ENCODE results near the gene OR12D1.
"Not testable (repeated sequence)": the region's sequence is repeated elsewhere in the genome, so short reads cannot be mapped to it uniquely, and the experiment has no call there.

The OR12D1 gene

GRCh38 chr6:29426654-29427053, 11.9 kb downstream of the OR12D1 start:
- no peaks in the 10 kb centered on the region for H3K36me3 ChIP-seq
- TF ChIP-seq CTCF (IDR thresholded peaks at IDR 0.05), result no peak
- no peak overlapping the region for H3K27ac ChIP-seq
- no peaks in the 10 kb centered on the region for H3K9me3 ChIP-seq
- intact Hi-C loops (cut with DNase I; ENCODE audit: low total_unique reads), result no loop called here
- no peak overlapping the region for H3K4me3 ChIP-seq
- DNase-seq, result no peak
- H3K27me3 ChIP-seq, result no peaks in the 10 kb centered on the region
- no peaks in the 10 kb centered on the region for H3K4me1 ChIP-seq

GRCh38 chr6:29436730-29437129, 22.0 kb downstream of the OR12D1 start:
- DNase-seq; intact Hi-C loops (cut with DNase I; ENCODE audit: low total_unique reads): not testable (repeated sequence)

DNA sequence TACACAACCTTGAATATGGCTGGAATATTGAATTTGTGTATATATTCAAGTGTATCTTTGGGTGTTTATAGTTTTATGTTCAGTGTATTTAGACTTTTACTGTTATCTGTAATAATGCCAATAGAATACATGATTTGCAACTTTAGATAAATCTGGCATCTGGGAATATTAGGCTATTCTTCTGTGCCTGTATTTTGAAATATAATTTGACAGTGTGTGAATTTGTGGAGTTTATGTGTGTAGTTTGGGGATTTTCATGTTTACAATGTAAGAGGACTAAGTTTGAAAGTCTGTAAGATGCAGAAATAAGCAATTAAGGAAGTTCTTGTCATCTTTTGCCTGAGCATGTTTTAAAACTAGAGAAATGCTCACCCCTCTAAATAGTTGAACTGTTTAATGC, 24.3 kb downstream of the OR12D1 start, which contains the start of gene OR10C1:
TSS of gene OR10C1 (plus strand) at position 301 of the 400 bp plus-strand sequence. CDS start 710 bp downstream, outside the sequence.
- intact Hi-C loops (cut with DNase I; ENCODE audit: low total_unique reads), result no loop called here
- Histone ChIP-seq H3K27me3 (no peaks in the 10 kb centered on the region), H3K4me3 (no peak within 1 kb of the TSS), H3K27ac (no peak within 1 kb of the TSS), H3K9me3 (no peaks in the 10 kb centered on the region), H3K36me3 (no peaks in the 10 kb centered on the region), H3K4me1 (no peaks in the 10 kb centered on the region)
- TF ChIP-seq CTCF (IDR thresholded peaks at IDR 0.05), result no peak
- DNase-seq, result no peak

More at GRCh38 chr6:29436730-29437129, 22.0 kb downstream of the OR12D1 start:
- not testable (repeated sequence) for H3K27me3 ChIP-seq, H3K36me3 ChIP-seq, H3K4me3 ChIP-seq, H3K4me1 ChIP-seq, H3K9me3 ChIP-seq, H3K27ac ChIP-seq

DNA sequence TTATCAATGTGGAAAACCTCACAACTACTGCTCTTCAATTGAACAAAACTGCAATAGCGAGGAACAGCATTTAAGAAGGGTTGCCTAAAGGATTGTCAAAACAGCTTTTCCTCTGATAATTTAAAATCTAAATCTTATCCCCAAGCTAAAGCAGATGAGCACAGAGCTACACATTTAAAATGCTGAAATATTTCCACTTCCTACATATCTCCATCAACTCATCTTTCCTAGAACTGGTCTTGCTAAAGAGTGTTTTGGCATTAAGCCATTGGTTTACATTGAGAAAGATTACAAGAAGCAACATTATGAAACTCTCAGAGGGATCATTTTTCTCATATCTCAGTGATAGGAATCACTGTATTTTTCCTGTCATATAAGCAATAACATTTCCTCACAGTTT, 28.0 kb downstream of the OR12D1 start:
- no peak overlapping the region for H3K4me3 ChIP-seq
- no peaks in the 10 kb centered on the region for H3K36me3 ChIP-seq
- no peaks in the 10 kb centered on the region for H3K9me3 ChIP-seq
- intact Hi-C loops (cut with DNase I; ENCODE audit: low total_unique reads), result no loop called here
- H3K27me3 ChIP-seq, result no peaks in the 10 kb centered on the region
- H3K4me1 ChIP-seq, result no peaks in the 10 kb centered on the region
- no peak for DNase-seq
- no peak overlapping the region for H3K27ac ChIP-seq
- TF ChIP-seq CTCF (IDR thresholded peaks at IDR 0.05), result no peak

DNA sequence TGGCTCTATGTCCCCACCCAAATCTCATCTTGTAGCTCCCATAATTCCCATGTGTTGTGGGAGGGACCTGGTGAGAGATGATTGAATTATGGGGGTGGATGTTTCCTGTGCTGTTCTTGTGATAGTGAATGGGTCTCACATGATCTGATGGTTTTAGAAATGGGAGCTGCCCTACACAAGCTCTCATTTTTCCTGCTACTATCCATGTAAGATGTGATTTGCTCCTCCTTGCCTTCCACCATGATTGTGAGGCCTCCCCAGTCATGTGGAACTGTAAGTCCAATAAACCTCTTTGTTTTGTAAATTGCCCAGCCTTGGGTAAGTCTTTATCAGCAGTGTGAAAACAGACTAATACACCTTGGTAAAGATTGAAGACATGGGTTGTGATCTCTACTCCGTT, 29.3 kb downstream of the OR12D1 start:
- H3K9me3 ChIP-seq; DNase-seq; H3K4me3 ChIP-seq; H3K4me1 ChIP-seq; H3K27ac ChIP-seq; H3K36me3 ChIP-seq; intact Hi-C loops (cut with DNase I; ENCODE audit: low total_unique reads); H3K27me3 ChIP-seq: not testable (repeated sequence)

GRCh38 chr6:29447670-29448069, 32.9 kb downstream of the OR12D1 start:
- no peaks in the 10 kb centered on the region for H3K4me1 ChIP-seq
- H3K36me3 ChIP-seq, result no peaks in the 10 kb centered on the region
- H3K4me3 ChIP-seq, result no peak overlapping the region
- intact Hi-C loops (cut with DNase I; ENCODE audit: low total_unique reads), result no loop called here
- H3K27me3 ChIP-seq, result no peaks in the 10 kb centered on the region
- H3K9me3 ChIP-seq, result no peaks in the 10 kb centered on the region
- H3K27ac ChIP-seq, result no peak overlapping the region
- TF ChIP-seq CTCF (IDR thresholded peaks at IDR 0.05), result no peak
- no peak for DNase-seq

Data from tibial artery (tissue), 4 donors.